ENCODE data around the gene C1orf35. TPM values are rescaled to one million over a fixed set of nuclear protein-coding genes. Genes with fewer than 3 reads are reported as not detected.
A peak's percentile ranks its signal among the peaks of the same experiment; 100 is the strongest.

The C1orf35 gene
- total and polyA plus RNA-seq, 7 experiments from 2014 or later = 16.8 to 33.0 (median 27.8) TPM

GRCh38 chr1:228059634-228060457 lies 43.3 kb downstream of the C1orf35 start:
- H3K27ac Mint-ChIP-seq = peak overlapping the region in 4 of 9 donors; percentile 51 to 70 (median 60)
- CTCF ChIA-PET = interaction anchor here (0.6 kb wide), 1 partner anchor 69 kb away, joined by 3 read pairs; no protein-coding TSS in a partner anchor

GRCh38 chr1:228058949-228059633 lies 44.0 kb downstream of the C1orf35 start:
- Histone ChIP-seq H3K4me1 (ENCODE audit: control insufficient read depth in 2 of 2, insufficient read depth in 2 of 2, low read length in 2 of 2) (peaks cover 5 to 19% of the 10 kb centered on the region in 2 donors), H3K4me3 (ENCODE audit: low read length) (peak overlapping the region; percentile 48), H3K9me3 (ENCODE audit: control insufficient read depth in 2 of 3, low read length in 3 of 3) (no peaks in the 10 kb centered on the region), H3K27me3 (ENCODE audit: control insufficient read depth in 2 of 2, insufficient read depth in 2 of 2, low read length in 2 of 2) (peaks cover 9 to 29% of the 10 kb centered on the region in 2 donors), H3K27ac (ENCODE audit: low read depth, low read length) (no peak overlapping the region), H3K36me3 (ENCODE audit: control insufficient read depth in 2 of 3, insufficient read depth in 3 of 3, low read length in 3 of 3) (no peaks in the 10 kb centered on the region)
- ATAC-seq (peak; percentile 81), DNase-seq (peak; percentile 43 to 81 (median 69))
- H3K4me3 Mint-ChIP-seq = peak overlapping the region; percentile 29 to 82 (median 66)
- peaks cover 0 to 4% (median 0%) of the 10 kb centered on the region in 5 donors for H3K36me3 Mint-ChIP-seq
- intact Hi-C loops (cut with micrococcal nuclease) = loop anchor here (1.0 to 2.0 kb wide), 5 partner anchors 23 to 272 kb away; partner anchors contain the start of genes ARF1 (in 2 of the 2), C1orf35 (in 1 of the 2), IBA57 (in 1 of the 2) and MRPL55 (in 1 of the 2)
- H3K9me3 Mint-ChIP-seq = peaks cover 0 to 7% (median 0%) of the 10 kb centered on the region in 11 donors
- ChIA-PET CTCF (no interaction called here), POLR2A (no interaction called here)
- H3K27ac Mint-ChIP-seq = peak overlapping the region in 2 of 9 donors; percentile 34 to 64
- H3K4me1 Mint-ChIP-seq = peaks cover 6 to 15% (median 7%) of the 10 kb centered on the region in 7 donors
- H3K27me3 Mint-ChIP-seq = peaks cover 26 to 52% (median 38%) of the 10 kb centered on the region in 5 donors

More at GRCh38 chr1:228059634-228060457, 43.3 kb downstream of the C1orf35 start:
- DNase-seq (peak in 6 of 9 donors; percentile 42 to 76 (median 52)), ATAC-seq (peak; percentile 73)
- peaks cover 6 to 15% (median 7%) of the 10 kb centered on the region in 7 donors for H3K4me1 Mint-ChIP-seq
- Histone ChIP-seq H3K27ac (ENCODE audit: low read depth, low read length) (no peak overlapping the region), H3K4me3 (ENCODE audit: low read length) (peak overlapping the region; percentile 48), H3K9me3 (ENCODE audit: control insufficient read depth in 2 of 3, low read length in 3 of 3) (no peaks in the 10 kb centered on the region), H3K4me1 (ENCODE audit: control insufficient read depth in 2 of 2, insufficient read depth in 2 of 2, low read length in 2 of 2) (peaks cover 5 to 19% of the 10 kb centered on the region in 2 donors), H3K36me3 (ENCODE audit: control insufficient read depth in 2 of 3, insufficient read depth in 3 of 3, low read length in 3 of 3) (no peaks in the 10 kb centered on the region), H3K27me3 (ENCODE audit: control insufficient read depth in 2 of 2, insufficient read depth in 2 of 2, low read length in 2 of 2) (peaks cover 9 to 30% of the 10 kb centered on the region in 2 donors)
- intact Hi-C loops (cut with micrococcal nuclease) = loop anchor here (1.0 to 2.0 kb wide), 5 partner anchors 22 to 272 kb away; partner anchors contain the start of genes ARF1 (in 2 of the 2), C1orf35 (in 1 of the 2), IBA57 (in 1 of the 2) and MRPL55 (in 1 of the 2)
- H3K27me3 Mint-ChIP-seq = peaks cover 21 to 50% (median 38%) of the 10 kb centered on the region in 5 donors
- POLR2A ChIA-PET = interaction anchor here (1.7 kb wide), 1 partner anchor 20 kb away, joined by 4 read pairs; no protein-coding TSS in a partner anchor
- H3K36me3 Mint-ChIP-seq = peaks cover 0 to 4% (median 0%) of the 10 kb centered on the region in 5 donors
- peak overlapping the region; percentile 58 to 82 (median 66) for H3K4me3 Mint-ChIP-seq
- peaks cover 0 to 3% (median 0%) of the 10 kb centered on the region in 11 donors for H3K9me3 Mint-ChIP-seq

GRCh38 chr1:228058172-228058948 lies 44.8 kb downstream of the C1orf35 start:
- Histone ChIP-seq H3K4me1 (ENCODE audit: control insufficient read depth in 2 of 2, insufficient read depth in 2 of 2, low read length in 2 of 2) (peaks cover 5 to 19% of the 10 kb centered on the region in 2 donors), H3K27ac (ENCODE audit: low read depth, low read length) (no peak overlapping the region), H3K36me3 (ENCODE audit: control insufficient read depth in 2 of 3, insufficient read depth in 3 of 3, low read length in 3 of 3) (no peaks in the 10 kb centered on the region), H3K4me3 (ENCODE audit: low read length) (no peak overlapping the region), H3K27me3 (ENCODE audit: control insufficient read depth in 2 of 2, insufficient read depth in 2 of 2, low read length in 2 of 2) (peaks cover 9 to 25% of the 10 kb centered on the region in 2 donors), H3K9me3 (ENCODE audit: control insufficient read depth in 2 of 3, low read length in 3 of 3) (no peaks in the 10 kb centered on the region)
- peaks cover 29 to 59% (median 43%) of the 10 kb centered on the region in 5 donors for H3K27me3 Mint-ChIP-seq
- peaks cover 0 to 14% (median 4%) of the 10 kb centered on the region in 11 donors for H3K9me3 Mint-ChIP-seq
- no peak for DNase-seq
- peak overlapping the region in 3 of 9 donors; percentile 8 to 34 (median 26) for H3K27ac Mint-ChIP-seq
- no peak for ATAC-seq
- ChIA-PET CTCF (no interaction called here), POLR2A (no interaction called here)
- H3K4me1 Mint-ChIP-seq = peaks cover 6 to 15% (median 7%) of the 10 kb centered on the region in 7 donors
- intact Hi-C loops (cut with micrococcal nuclease) = loop anchor here (1.0 to 2.0 kb wide), 2 partner anchors 50 to 271 kb away; partner anchors contain the start of gene MRPL55 (in 1 of the 2)
- H3K36me3 Mint-ChIP-seq = peaks cover 0 to 7% (median 0%) of the 10 kb centered on the region in 5 donors
- H3K4me3 Mint-ChIP-seq = peak overlapping the region in 8 of 10 donors; percentile 23 to 77 (median 60)

Small RNAs within 50 kb of the gene (microRNA-seq; reads per million reads assigned to microRNA genes)
- not detected for gene MIR3620 (ENCODE audit: borderline microRNAs expressed)

Other genes starting within 250 kb of the C1orf35 start
- gene WNT9A, start 155.4 kb downstream of the C1orf35 start, total RNA-seq = under 1 TPM in 1 of 5 experiments, not detected in 4; 0.29 TPM
- not detected for gene WNT9A, start 155.4 kb downstream of the C1orf35 start, polyA plus RNA-seq
- not detected for gene WNT3A, start 96.3 kb downstream of the C1orf35 start, total RNA-seq
- gene WNT3A, start 96.3 kb downstream of the C1orf35 start, polyA plus RNA-seq = not detected
- gene ARF1, start 20.6 kb downstream of the C1orf35 start, total RNA-seq = 100 to 1,000 TPM; 198 to 390 (median 259) TPM
- 100 to 1,000 TPM; 382 to 434 TPM for gene ARF1, start 20.6 kb downstream of the C1orf35 start, polyA plus RNA-seq
- gene MRPL55, start 6.0 kb upstream of the C1orf35 start, total RNA-seq = 10 to 100 TPM; 34.3 to 79.3 (median 65.2) TPM
- 100 to 1,000 TPM; 132 to 149 TPM for gene MRPL55, start 6.0 kb upstream of the C1orf35 start, polyA plus RNA-seq
- gene GUK1, start 37.0 kb upstream of the C1orf35 start, total RNA-seq = 100 to 1,000 TPM; 145 to 309 (median 279) TPM
- gene GUK1, start 37.0 kb upstream of the C1orf35 start, polyA plus RNA-seq = 100 to 1,000 TPM; 278 to 315 TPM
- gene GJC2, start 46.6 kb upstream of the C1orf35 start, total RNA-seq = 1 to 10 TPM in 2 of 5 experiments, under 1 TPM in 3; 0.70 to 3.3 (median 0.94) TPM
- gene GJC2, start 46.6 kb upstream of the C1orf35 start, polyA plus RNA-seq = not detected
- 10 to 100 TPM in 4 of 5 experiments, 1 to 10 TPM in 1; 9.3 to 17.1 (median 10.9) TPM for gene IBA57, start 62.5 kb upstream of the C1orf35 start, total RNA-seq
- gene IBA57, start 62.5 kb upstream of the C1orf35 start, polyA plus RNA-seq = 1 to 10 TPM; 5.4 to 5.6 TPM
- 100 to 1,000 TPM in 3 of 5 experiments, 10 to 100 TPM in 2; 27.4 to 132 (median 110) TPM for gene OBSCN, start 104.7 kb upstream of the C1orf35 start, total RNA-seq
- gene OBSCN, start 104.7 kb upstream of the C1orf35 start, polyA plus RNA-seq = 1 to 10 TPM; 1.3 to 3.8 TPM